GM21619 (cell line): Measurements from ENCODE around the gene AMD1.
"Not testable (repeated sequence)": the region's sequence is repeated elsewhere in the genome, so short reads cannot be mapped to it uniquely, and the experiment has no call there.

Experiments
- ATAC-seq: cut with Tn5 transposase; IDR thresholded peaks from one replicate; pipeline ENCODE4 v1.9.1; 2021; ENCODE audit not compliant: unreplicated experiment

Gene AMD1

GRCh38 chr6:110873981-110874879, at the start of gene AMD1:
TSS of gene AMD1 (plus strand) at chr6:110874785. CDS start at chr6:110875106, 321 bp downstream.
- peak; percentile 66 for ATAC-seq

- no peak for ATAC-seq
These were observed 48.1 kb upstream of the AMD1 start for GRCh38 chr6:110826236-110827129.

- no peak for ATAC-seq
These were observed 46.2 kb upstream of the AMD1 start for GRCh38 chr6:110828396-110828795.

- ATAC-seq, result no peak
These were observed 43.2 kb upstream of the AMD1 start for GRCh38 chr6:110831405-110831804.

GRCh38 chr6:110833831-110834230, 40.8 kb upstream of the AMD1 start:
- ATAC-seq, result no peak

GRCh38 chr6:110835751-110836150, 38.8 kb upstream of the AMD1 start:
- not testable (repeated sequence) for ATAC-seq

- ATAC-seq, result no peak
These were observed 33.3 kb upstream of the AMD1 start for GRCh38 chr6:110841266-110841665.

- ATAC-seq, result no peak
These were observed 24.8 kb upstream of the AMD1 start for GRCh38 chr6:110849781-110850180.

GRCh38 chr6:110852773-110853172, 21.8 kb upstream of the AMD1 start:
- no peak for ATAC-seq

GRCh38 chr6:110853754-110854477, 20.7 kb upstream of the AMD1 start:
- no peak for ATAC-seq

- ATAC-seq, result no peak
These were observed 18.3 kb upstream of the AMD1 start for GRCh38 chr6:110856296-110856695.

GRCh38 chr6:110858016-110858415, 16.6 kb upstream of the AMD1 start:
- ATAC-seq, result no peak

- ATAC-seq, result no peak
These were observed 15.9 kb upstream of the AMD1 start for GRCh38 chr6:110858562-110859214.

- ATAC-seq, result no peak
These were observed 15.2 kb upstream of the AMD1 start for GRCh38 chr6:110859335-110859792.

- ATAC-seq, result no peak
These were observed 9.8 kb upstream of the AMD1 start for GRCh38 chr6:110864824-110865223.

GRCh38 chr6:110874880-110875547, 429 bp downstream of the AMD1 start:
- peak; percentile 9 for ATAC-seq

GRCh38 chr6:110875548-110876169, 1.1 kb downstream of the AMD1 start:
- ATAC-seq, result peak; percentile 12

GRCh38 chr6:110876170-110876773, 1.7 kb downstream of the AMD1 start:
- ATAC-seq, result peak; percentile 43
